ENCODE measurements around the gene KLF16. TPM values are rescaled to one million over a fixed set of nuclear protein-coding genes. Genes with fewer than 3 reads are reported as not detected.

KLF16 gene
- total RNA-seq, 1 donor from 2014 or later, result 7.6 TPM

DNA sequence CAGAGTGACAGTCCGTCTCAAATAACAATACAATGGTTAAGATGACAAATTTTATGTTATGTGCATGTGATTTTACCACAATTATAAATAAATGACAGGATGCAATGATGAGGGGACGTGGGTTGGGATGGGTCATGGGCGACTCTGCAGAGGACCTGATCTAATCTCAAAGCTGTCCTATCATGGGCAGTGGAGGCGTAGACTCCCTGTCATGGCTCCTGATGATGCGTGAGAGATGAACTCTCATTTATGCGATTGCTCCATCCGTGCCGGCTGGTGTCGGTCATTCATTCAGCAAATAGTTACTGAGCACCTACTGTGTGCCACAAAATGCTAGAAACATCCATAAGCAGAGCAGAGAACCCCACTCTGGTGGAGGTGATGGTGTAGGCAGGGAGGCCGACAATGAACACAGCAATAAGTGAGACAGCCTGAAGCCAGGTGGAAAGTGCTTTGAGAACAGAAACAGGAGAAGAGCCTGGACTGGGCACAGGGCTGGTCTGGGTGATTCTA is 13.4 kb downstream of the KLF16 start:
- H3K27ac ChIP-seq, result no peak overlapping the region
- no peaks in the 10 kb centered on the region for H3K27me3 ChIP-seq
- no peaks in the 10 kb centered on the region for H3K9me3 ChIP-seq
- no peak for TF ChIP-seq POLR2A (IDR thresholded peaks at IDR 0.05)
- TF ChIP-seq CTCF (IDR thresholded peaks at IDR 0.05), result no peak
- TF ChIP-seq POLR2AphosphoS5 (IDR thresholded peaks at IDR 0.05; ENCODE audit: insufficient read depth in 1 of 2, low read depth in 1 of 2), result no peak
- intact Hi-C loops (cut with DNase I), result no loop called here
- peaks cover 63% of the 10 kb centered on the region for H3K4me1 ChIP-seq
- no peaks in the 10 kb centered on the region for H3K36me3 ChIP-seq
- DNase-seq (ENCODE audit: extremely low spot score in 2 of 2), result no peak
- H3K4me3 ChIP-seq, result no peak overlapping the region

- Histone ChIP-seq H3K9me3 (no peaks in the 10 kb centered on the region), H3K36me3 (no peaks in the 10 kb centered on the region), H3K27me3 (no peaks in the 10 kb centered on the region), H3K27ac (no peak overlapping the region), H3K4me1 (peaks cover 63% of the 10 kb centered on the region), H3K4me3 (no peak overlapping the region)
- TF ChIP-seq CTCF (IDR thresholded peaks at IDR 0.05) (no peak), POLR2AphosphoS5 (IDR thresholded peaks at IDR 0.05; ENCODE audit: insufficient read depth in 1 of 2, low read depth in 1 of 2) (no peak), POLR2A (IDR thresholded peaks at IDR 0.05) (no peak)
- intact Hi-C loops (cut with DNase I), result no loop called here
- no peak for DNase-seq (ENCODE audit: extremely low spot score in 2 of 2)
These were observed 14.3 kb downstream of the KLF16 start for GRCh38 chr19:1849132-1849474.

- peaks cover 63% of the 10 kb centered on the region for H3K4me1 ChIP-seq
- intact Hi-C loops (cut with DNase I), result no loop called here
These were observed 14.8 kb downstream of the KLF16 start, which contains the start of gene REXO1 for GRCh38 chr19:1848399-1849131. TSS of gene REXO1 (minus strand) at chr19:1848483. CDS start at chr19:1848358, 125 bp downstream.

GRCh38 chr19:1847684-1848398 is 15.5 kb downstream of the KLF16 start:
- H3K4me1 ChIP-seq, result peaks cover 63% of the 10 kb centered on the region
- no peaks in the 10 kb centered on the region for H3K27me3 ChIP-seq
- DNase-seq (ENCODE audit: extremely low spot score in 2 of 2), result no peak

More at GRCh38 chr19:1848399-1849131, 14.8 kb downstream of the KLF16 start, which contains the start of gene REXO1:
- TF ChIP-seq CTCF (IDR thresholded peaks at IDR 0.05) (peak; percentile 73 to 92 (median 83)), POLR2A (IDR thresholded peaks at IDR 0.05) (peak in 1 of 2 donors; percentile 54), POLR2AphosphoS5 (IDR thresholded peaks at IDR 0.05; ENCODE audit: insufficient read depth in 1 of 2, low read depth in 1 of 2) (peak; percentile 66 to 67)
- Histone ChIP-seq H3K4me3 (peak within 1 kb of the TSS; percentile 88 to 97), H3K27ac (peak within 1 kb of the TSS; percentile 98), H3K9me3 (no peaks in the 10 kb centered on the region), H3K36me3 (no peaks in the 10 kb centered on the region), H3K27me3 (no peaks in the 10 kb centered on the region)
- DNase-seq (ENCODE audit: extremely low spot score in 2 of 2), result no peak

More at GRCh38 chr19:1847684-1848398, 15.5 kb downstream of the KLF16 start:
- intact Hi-C loops (cut with DNase I), result no loop called here
- no peaks in the 10 kb centered on the region for H3K9me3 ChIP-seq
- peak overlapping the region; percentile 88 to 97 for H3K4me3 ChIP-seq
- peak overlapping the region; percentile 98 for H3K27ac ChIP-seq
- H3K36me3 ChIP-seq, result no peaks in the 10 kb centered on the region
- no peak for TF ChIP-seq POLR2AphosphoS5 (IDR thresholded peaks at IDR 0.05; ENCODE audit: insufficient read depth in 1 of 2, low read depth in 1 of 2)
- no peak for TF ChIP-seq CTCF (IDR thresholded peaks at IDR 0.05)
- TF ChIP-seq POLR2A (IDR thresholded peaks at IDR 0.05), result no peak
